ENCODE data around the gene ABHD12. TPM values are rescaled to one million over a fixed set of nuclear protein-coding genes. Genes with fewer than 3 reads are reported as not detected.
"Not testable (repeated sequence)": the region's sequence is repeated elsewhere in the genome, so short reads cannot be mapped to it uniquely, and the experiment has no call there.

The ABHD12 gene
- total RNA-seq, 1 experiment from 2014 or later: 48.8 TPM

GRCh38 chr20:25355011-25355595, 35.5 kb downstream of the ABHD12 start:
- DNase-seq (ENCODE audit: low read depth): no peak

DNA sequence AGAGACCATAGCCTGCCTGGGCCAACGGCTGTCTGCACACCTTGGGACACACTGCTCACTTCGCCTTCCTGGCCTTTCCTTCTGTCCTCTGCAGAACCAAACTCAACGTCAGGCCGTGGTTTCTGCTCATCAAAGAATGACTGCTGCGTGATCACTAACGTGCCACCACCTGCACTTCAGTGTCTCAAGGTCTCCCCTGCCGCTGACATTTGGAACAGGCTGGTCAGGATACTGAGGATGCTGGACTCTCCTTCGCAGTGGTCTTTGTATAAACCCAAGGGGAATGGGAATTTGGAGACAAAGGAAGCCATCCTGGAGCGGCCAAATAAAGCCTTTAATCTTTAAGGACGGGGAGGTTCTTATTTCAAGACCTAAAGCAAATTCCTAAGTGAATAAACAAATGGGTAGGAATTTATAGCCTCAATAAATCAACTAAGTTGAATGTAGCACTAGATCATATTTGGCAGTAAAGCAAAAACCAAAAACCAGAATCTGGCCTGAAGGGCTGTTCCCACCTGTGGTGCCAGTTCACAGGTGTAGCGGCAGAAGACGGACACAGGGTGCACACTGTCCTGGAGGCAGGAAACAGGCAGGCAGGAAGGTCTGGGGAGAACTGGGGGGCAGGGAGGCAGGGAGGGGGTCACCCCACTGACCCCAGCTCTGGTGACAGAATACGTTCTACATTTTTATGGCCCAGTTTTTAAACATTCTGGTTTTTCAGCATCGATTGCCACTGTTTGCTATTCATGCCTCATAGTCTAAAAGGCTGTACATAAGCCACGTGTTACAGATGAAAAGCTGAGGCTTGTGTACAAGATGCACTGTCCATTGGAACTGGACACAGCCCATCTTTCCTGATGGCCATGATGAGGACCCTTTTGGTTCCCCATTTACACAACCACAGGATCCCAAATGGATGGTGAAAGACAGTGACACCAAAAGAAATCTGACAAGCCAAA, 36.6 kb downstream of the ABHD12 start:
- DNase-seq (ENCODE audit: low read depth): no peak

DNA sequence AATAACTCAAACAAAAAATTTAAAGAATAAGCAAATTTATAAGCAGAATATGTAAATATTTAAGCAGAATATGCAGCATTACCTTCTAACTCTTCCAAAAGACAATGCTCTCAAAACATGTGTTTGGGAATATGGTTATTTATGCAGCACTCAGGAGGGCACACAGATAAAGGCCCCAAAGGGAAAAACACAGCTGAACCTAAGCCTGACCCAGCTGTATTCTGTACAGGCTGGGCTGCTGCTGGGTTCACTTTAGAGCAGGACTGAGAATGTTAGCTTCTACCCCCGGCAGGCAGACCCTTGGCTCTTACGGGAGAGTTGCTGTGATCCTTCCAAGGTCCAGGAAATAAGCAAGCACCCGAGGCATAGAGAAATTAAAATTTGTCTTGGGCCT, 37.3 kb downstream of the ABHD12 start:
- no peak for DNase-seq (ENCODE audit: low read depth)

DNA sequence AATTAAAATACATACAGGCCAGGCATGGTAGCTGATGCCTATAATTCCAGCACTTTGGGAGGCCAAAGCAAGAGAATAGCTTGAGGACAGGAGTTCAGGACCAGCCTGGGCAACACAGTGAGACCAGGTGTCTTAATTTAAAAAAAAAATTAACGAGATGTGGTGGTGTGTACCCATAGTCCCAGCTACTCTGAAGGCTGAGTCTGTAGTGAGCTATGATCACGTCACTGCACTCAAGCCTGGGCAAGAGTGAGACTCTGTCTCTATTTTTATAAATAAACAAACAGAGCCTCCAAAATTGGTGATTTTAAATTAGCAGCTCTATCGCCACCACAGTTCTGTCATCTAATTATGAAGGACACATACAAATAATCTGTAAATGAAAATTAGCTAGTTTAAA, 37.9 kb downstream of the ABHD12 start:
- DNase-seq (ENCODE audit: low read depth): no peak

GRCh38 chr20:25351024-25351360, 39.6 kb downstream of the ABHD12 start:
- no peak for DNase-seq (ENCODE audit: low read depth)

DNA sequence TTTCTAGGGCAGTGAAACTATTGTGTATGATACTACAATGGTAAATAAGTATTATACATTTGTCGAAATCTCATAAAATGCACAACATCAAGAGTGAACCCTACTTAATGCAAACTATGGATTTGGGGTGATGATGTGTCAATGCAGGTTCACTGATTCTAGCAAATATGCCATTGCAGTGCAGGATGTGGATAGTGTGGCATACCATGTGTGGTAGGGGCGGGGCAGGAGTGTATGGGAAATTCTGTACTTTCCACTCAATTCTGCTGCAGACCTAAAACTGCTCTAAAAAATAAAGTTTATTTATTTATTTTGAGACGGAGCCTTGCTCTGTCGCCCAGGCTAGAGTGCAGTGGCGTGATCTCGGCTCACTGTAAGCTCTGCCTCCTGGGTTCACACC, 44.3 kb downstream of the ABHD12 start:
- DNase-seq (ENCODE audit: low read depth): no peak

- DNase-seq (ENCODE audit: low read depth): no peak
Observed at GRCh38 chr20:25345721-25346120, 44.9 kb downstream of the ABHD12 start.

DNA sequence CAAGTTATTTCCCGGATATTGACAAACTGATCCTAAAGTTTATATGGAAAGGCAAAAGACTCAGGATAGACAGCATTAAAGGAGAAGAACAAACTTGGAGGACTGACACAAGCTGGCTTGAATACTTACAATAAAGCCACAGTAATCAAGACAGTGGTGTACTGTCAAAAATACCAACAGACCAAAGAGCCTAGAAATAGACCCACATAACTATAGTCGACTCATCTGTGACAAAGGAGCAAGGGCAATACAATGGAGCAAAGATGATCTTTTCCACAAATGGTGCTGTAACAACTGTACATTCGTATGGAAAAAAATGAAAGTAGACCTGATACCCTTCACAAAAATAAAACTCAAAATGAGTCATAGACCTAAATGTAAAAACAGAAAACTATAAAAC, 46.0 kb downstream of the ABHD12 start:
- peak; percentile 52 for DNase-seq (ENCODE audit: low read depth)

- DNase-seq (ENCODE audit: low read depth): no peak
Observed at GRCh38 chr20:25341716-25342680, 48.6 kb downstream of the ABHD12 start.

DNA sequence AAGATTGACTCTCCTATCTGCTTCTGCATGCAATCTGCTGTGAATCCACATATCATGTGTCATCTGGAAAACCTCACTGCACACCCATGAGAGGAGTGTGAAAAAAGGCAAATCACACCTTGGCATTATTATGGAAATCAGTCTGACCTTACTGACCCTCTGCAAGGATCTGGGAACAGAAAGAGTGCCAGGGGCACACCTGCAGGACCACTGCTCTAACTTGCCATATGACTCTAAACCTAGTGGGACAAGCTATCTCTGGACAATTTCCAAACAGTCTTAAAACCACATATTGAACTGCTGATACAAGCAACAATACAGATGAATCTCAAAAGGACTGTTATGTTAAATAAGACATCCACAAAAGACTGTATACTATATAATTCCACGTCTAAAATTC, 50.3 kb downstream of the ABHD12 start:
- DNase-seq (ENCODE audit: low read depth): no peak

DNA sequence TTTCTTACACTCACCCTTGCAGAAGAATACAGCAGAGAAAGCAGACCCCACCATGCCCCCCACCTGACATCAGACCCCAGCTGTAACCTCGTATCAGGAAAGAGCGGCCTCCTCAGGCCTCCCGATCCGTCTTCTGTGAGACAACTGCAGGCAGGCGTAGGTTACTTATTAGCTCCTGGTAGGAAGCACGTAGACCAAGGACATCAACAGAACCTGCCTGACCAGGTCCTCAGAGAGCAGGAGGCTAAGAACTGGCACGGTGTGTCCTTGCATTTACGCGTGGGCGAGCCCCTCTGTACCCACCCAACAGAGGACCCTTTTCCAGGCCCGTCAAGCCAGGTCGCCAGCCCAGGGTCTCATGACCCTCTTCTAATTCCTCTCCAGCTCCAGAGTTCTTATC, 51.0 kb downstream of the ABHD12 start:
- DNase-seq (ENCODE audit: low read depth): no peak

DNA sequence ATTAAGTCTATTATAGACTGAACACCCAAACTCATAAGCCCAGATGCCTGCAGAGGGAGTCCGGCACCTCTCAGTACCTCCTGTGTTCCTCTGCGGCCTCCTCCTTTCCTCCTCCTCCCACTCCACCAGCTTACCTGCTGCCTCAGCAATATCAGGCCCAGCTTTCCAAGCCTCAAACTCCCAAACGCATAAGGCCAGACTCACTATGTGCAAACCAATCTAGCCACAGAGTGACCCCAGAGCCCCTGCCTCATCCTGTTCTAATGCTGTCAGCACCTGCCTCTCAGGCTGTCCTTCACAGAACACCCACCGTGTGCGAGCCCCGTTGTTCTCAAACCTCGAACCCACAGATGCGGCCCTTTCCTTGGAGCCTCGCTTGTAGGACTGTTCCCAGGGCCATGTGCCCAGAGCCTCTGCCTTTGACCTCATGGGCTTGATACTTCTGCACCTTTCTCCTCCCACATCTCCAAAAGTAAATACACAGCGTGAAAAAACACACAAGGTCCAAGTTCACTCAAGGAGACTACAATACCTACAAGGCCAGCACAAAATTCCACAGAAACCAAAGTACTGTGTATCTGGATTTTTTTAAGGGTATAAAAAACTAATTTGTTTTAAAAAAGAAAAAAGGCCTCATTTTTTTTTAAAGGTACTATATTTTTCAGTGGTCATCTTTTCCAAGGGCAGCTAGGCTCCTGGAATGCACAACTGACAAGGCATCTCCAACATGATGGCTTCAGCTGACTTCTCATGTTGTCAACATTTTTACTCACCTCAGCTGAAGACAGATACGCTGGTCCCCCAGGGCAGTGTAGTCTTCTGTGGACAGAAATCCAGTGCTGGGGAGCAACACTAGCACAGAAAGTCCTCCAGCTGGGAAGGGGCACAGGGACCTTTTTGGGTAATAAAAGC, 52.3 kb downstream of the ABHD12 start:
- DNase-seq (ENCODE audit: low read depth): no peak

DNA sequence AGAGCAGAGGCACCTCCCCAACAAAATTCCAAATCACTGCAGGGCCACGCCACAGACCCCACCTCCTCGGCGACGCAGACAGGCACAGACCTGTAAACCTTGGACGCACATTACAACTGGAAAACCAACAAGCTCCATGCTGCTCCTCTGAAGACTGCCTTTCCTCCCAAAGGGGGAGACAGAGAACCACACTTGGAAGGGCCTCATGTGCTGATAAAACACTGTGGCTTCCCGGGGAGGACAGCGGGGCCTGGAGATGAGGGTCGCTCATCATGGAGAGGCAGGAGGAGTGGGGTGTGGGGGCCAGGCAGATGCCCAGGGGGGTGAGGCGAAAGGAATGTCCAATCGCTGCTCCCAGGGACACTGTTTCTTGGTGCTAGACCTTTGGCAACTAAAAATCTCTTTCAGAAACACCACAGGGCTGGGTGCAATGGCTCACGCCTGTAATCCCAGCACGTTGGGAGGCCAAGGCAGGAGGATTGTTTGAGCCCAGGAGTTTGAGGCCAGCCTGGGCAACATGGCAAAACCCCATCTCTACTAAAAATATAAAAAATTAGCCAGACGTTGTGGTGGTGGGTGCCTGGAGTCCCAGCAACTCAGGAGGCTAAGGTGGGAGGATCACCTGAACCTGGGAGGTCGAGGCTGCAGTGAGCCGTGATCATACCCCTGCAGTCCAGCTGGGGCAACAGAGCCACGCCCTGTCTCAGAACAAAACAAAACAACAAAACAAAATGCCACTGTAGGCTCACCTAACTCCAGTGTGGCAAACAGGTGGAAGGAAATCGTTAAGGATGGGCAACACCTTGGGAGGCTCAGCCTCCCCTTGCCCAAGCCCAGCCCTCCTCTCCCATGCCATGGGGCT, 53.8 kb downstream of the ABHD12 start:
- peak; percentile 18 for DNase-seq (ENCODE audit: low read depth)

DNA sequence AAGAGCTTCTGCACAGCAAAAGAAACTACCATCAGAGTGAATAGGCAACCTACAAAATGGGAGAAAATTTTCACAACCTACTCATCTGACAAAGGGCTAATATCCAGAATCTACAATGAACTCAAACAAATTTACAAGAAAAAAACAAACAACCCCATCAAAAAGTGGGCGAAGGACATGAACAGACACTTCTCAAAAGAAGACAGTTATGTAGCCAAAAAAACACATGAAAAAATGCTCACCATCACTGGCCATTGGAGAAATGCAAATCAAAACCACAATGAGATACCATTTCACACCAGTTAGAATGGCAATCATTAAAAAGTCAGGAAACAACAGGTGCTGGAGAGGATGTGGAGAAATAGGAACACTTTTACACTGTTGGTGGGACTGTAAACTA, 55.7 kb downstream of the ABHD12 start:
- not testable (repeated sequence) for DNase-seq (ENCODE audit: low read depth)

GRCh38 chr20:25328954-25329498, 61.6 kb downstream of the ABHD12 start:
- no peak for DNase-seq (ENCODE audit: low read depth)

DNA sequence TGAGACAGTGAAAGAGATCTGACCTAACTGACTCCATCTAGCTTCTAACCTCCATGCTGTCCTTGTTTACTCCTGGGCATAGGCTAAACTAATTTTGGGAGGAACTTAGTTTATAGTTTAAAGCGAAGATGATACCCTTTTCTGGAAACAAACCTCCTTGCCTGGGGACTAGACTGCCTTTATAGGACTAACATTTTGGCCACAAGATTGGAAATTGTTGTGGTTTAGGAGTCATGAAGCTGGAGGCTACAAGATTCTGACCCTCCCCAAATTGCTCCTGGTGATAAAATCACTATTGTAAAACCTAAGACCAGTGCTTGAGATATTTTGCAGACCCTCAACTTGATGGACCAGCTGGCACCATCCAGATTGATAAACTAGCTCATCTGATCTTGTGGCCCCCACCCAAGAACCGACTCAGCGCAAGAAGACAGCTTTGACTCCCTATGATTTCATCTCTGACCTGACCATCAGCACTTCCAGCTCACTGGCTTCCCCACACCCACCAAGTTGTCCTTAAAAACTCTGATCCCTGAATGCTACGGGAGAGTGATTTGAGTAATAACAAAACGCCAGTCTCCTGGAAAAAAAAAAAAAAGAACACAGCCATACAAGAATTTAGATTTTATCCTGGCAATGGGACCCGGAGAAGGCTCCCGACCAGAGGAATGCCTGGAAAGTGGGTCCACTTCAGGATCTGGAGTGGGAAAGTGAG, 63.0 kb downstream of the ABHD12 start:
- DNase-seq (ENCODE audit: low read depth): no peak

DNA sequence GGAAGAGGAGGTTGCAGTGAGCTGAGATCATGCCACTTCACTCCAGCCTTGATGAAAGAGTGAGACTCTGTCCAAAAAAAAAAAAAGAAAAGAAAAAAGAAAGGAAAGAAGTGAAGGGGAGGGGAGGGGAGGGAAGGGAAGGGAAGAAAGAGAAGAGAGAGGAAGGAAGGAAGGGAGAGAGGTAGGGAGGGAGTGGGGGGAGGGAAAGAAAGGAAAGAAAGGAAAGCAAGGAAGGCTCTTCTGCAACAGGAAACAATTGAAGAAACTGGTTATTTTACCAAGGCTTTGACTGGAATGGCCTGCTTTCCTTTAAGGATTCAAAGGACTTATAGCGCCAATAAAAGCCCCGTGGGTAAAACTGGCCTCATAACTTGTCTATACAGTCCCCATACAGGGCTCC, 64.6 kb downstream of the ABHD12 start:
- no peak for DNase-seq (ENCODE audit: low read depth)

DNA sequence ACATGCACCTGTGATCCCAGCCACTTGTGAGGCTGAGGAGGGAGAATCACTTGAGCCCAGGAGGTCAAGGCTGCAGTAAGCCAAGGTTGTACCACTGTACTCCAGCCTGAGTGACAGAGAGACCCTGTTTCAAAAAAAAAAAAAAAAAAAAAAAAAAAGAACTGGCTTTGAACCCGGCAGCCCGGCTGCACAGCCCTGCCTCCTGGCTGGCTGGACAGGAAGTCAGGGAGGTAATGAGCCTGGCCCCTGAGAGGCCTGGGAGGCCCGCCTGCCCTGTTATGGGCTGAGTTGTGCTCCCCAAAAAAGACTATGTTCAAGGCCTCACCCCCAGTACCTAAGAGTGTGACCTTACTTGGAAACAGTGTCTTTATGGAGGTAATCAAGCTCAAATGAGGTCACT, 65.6 kb downstream of the ABHD12 start:
- DNase-seq (ENCODE audit: low read depth): no peak

DNA sequence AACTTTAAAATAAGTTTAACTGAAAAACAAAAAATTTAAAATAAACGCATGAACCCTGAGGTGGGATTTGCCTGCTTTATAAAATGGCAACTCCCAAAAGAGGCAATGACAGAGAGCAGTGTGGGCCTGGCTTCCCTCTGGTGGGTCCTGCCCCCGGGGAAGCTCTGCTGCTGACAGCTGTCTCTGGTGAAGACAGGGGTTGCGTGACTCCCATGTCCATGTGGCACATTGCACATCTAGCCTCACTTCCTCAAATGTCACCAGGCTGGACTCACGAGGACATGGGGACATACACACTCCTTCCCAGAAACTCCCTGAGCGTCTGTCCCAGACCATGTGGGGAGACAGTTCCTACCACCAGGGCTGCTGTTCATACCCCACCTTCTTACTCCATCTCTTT, 66.2 kb downstream of the ABHD12 start:
- DNase-seq (ENCODE audit: low read depth): no peak

Data from LHCN-M2 (cell line).